ENCODE results near the gene TEX22.

Gene TEX22

GRCh38 chr14:105444859-105445258 is 46.5 kb downstream of the TEX22 start:
- no peak for DNase-seq

GRCh38 chr14:105445290-105445689 is 47.0 kb downstream of the TEX22 start:
- no peak for DNase-seq

- DNase-seq, result no peak
These were observed 47.8 kb downstream of the TEX22 start for GRCh38 chr14:105445901-105446845.

GRCh38 chr14:105446971-105447370 is 48.6 kb downstream of the TEX22 start:
- no peak for DNase-seq

- DNase-seq, result no peak
These were observed 49.6 kb downstream of the TEX22 start for GRCh38 chr14:105447651-105448640.

- no peak for DNase-seq
These were observed 50.4 kb downstream of the TEX22 start for GRCh38 chr14:105448706-105449111.

- no peak for DNase-seq
These were observed 51.2 kb downstream of the TEX22 start for GRCh38 chr14:105449276-105450122.

GRCh38 chr14:105450123-105450505 is 51.8 kb downstream of the TEX22 start:
- DNase-seq, result no peak

- no peak for DNase-seq
These were observed 52.8 kb downstream of the TEX22 start for GRCh38 chr14:105450864-105451720.

GRCh38 chr14:105452963-105453362 is 54.6 kb downstream of the TEX22 start:
- DNase-seq, result no peak

- no peak for DNase-seq
These were observed 55.5 kb downstream of the TEX22 start for GRCh38 chr14:105453847-105454246.

- no peak for DNase-seq
These were observed 56.8 kb downstream of the TEX22 start for GRCh38 chr14:105455086-105455640.

- DNase-seq, result no peak
These were observed 57.7 kb downstream of the TEX22 start for GRCh38 chr14:105455766-105456660.

GRCh38 chr14:105456736-105457617 is 58.6 kb downstream of the TEX22 start:
- DNase-seq, result no peak

- DNase-seq, result no peak
These were observed 59.7 kb downstream of the TEX22 start for GRCh38 chr14:105458010-105458409.

GRCh38 chr14:105458571-105458970 is 60.2 kb downstream of the TEX22 start:
- no peak for DNase-seq

- no peak for DNase-seq
These were observed 61.8 kb downstream of the TEX22 start for GRCh38 chr14:105460116-105460515.

GRCh38 chr14:105460616-105461015 is 62.3 kb downstream of the TEX22 start:
- no peak for DNase-seq

- no peak for DNase-seq
These were observed 63.6 kb downstream of the TEX22 start for GRCh38 chr14:105461903-105462302.
